ENCODE results near the gene CRMP1.

DNA sequence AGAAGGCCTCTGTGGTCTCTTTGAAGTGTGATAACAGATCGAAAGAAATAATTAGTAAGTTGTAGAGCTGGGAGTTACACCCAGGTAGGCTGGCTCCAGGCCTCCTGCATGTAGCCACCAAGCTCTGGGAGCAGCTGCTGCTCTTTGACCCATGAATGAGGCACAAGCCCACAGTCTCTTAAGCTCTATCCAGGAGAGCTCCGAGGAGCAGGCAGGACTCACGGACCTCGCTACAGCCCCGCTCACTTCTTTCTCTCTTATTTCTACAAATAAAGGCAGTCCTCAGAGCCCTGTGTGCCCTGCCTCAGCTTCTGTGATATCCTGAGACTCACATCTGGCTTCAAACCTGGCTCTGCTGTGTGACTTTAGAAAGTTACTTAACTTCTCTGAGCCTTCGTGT, 95.0 kb downstream of the CRMP1 start:
- no peak for TF ChIP-seq MXD4 (CRISPR knock-in tag; IDR thresholded peaks at IDR 0.05; ENCODE audit: borderline replicate concordance)
- no peak for TF ChIP-seq CREM (CRISPR knock-in tag; IDR thresholded peaks at IDR 0.05)
- TF ChIP-seq, protein P1, sequence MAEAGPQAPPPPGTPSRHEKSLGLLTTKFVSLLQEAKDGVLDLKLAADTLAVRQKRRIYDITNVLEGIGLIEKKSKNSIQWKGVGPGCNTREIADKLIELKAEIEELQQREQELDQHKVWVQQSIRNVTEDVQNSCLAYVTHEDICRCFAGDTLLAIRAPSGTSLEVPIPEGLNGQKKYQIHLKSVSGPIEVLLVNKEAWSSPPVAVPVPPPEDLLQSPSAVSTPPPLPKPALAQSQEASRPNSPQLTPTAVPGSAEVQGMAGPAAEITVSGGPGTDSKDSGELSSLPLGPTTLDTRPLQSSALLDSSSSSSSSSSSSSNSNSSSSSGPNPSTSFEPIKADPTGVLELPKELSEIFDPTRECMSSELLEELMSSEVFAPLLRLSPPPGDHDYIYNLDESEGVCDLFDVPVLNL (CRISPR knock-in tag; IDR thresholded peaks at IDR 0.05; ENCODE audit: borderline replicate concordance, low read depth), result no peak
- TF ChIP-seq CTCF (IDR thresholded peaks at IDR 0.05), result no peak
- no peak for TF ChIP-seq NFYB (CRISPR knock-in tag; conservative IDR thresholded peaks at IDR 0.05; ENCODE audit: low read depth)
- no peak for TF ChIP-seq FOXJ3 (CRISPR knock-in tag; IDR thresholded peaks at IDR 0.05; ENCODE audit: borderline replicate concordance)
- TF ChIP-seq ATF3 (CRISPR knock-in tag; conservative IDR thresholded peaks at IDR 0.05), result no peak
- TF ChIP-seq ATF2 (CRISPR knock-in tag; IDR thresholded peaks at IDR 0.05; ENCODE audit: borderline replicate concordance, low read depth), result no peak

All from WTC11 (cell line).